HUDEP-2 (cell line): ENCODE data around the gene ZNF277.
"Not testable (repeated sequence)": the region's sequence is repeated elsewhere in the genome, so short reads cannot be mapped to it uniquely, and the experiment has no call there.

Experiments
- DNase-seq, 76 experiments: peaks; one replicate each; lab custom pipeline; 2025; ENCODE audit not compliant: unreplicated experiment in 76 of 76; lab: John Stamatoyannopoulos, UW

The ZNF277 gene

DNA sequence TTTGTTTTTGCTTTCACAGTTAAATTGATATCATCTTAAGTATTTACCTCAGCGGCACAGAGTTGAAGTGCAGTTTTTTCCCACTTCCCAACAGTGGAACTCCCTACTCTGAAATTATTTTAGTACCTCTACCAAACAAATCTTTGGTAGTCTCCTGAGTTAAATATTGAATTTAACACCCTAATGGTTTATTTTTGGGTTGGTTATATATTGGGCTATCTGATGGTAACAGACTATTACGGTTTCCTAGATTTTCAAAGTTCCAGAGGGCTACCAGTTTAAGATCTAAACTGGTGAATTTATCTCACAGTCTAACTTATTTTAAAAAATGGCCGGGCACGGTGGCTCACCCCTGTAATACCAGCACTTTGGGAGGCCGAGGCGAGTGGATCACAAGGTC lies 1.3 kb downstream of the ZNF277 start:
- no peak for DNase-seq

DNA sequence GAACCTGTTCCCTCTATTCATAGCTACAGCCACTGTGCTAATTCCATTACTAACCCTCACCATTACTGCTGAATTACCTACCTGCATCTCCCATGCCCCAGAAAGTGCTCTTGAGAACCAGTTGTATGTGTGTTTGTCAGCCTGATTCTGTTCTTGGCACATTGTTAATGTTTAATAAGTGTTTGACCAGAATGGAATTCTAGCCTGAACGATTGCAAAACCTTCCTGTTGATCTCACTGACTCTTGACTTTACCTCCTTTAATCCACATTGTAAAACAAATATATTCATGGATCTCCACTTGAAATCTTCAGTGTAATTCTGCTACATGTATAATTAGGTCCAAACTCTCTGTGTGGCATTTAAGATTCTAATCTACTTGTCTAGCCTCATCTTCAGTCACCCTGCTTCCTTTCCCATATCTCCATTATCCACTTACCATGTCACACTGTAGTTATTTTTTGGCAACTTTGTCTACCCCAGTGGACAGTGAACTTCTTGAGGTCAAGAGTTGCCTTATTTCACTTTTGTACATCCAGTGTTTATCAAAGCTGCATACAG lies 4.9 kb downstream of the ZNF277 start:
- DNase-seq = no peak

DNA sequence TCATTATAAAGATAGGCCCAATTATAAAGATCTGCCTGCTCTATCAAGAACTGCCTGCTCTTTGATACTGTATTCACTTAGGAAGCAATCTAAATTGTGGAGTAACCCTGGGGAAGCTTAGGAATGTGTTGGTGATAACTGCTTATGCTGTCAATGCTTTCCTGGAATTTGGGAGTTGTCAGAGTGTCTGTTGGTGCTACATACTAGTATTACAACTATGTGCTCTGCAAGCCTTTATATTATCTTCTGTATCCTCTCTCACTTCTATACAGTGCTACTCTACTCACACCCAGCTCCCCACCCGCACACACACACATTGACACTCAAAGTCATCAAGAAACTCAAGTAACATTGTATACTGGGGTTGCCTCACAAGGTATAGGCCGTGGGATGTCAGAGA lies 6.1 kb downstream of the ZNF277 start:
- DNase-seq = peak in 4 of 76 experiments; percentile 4 to 7 (median 6)

DNA sequence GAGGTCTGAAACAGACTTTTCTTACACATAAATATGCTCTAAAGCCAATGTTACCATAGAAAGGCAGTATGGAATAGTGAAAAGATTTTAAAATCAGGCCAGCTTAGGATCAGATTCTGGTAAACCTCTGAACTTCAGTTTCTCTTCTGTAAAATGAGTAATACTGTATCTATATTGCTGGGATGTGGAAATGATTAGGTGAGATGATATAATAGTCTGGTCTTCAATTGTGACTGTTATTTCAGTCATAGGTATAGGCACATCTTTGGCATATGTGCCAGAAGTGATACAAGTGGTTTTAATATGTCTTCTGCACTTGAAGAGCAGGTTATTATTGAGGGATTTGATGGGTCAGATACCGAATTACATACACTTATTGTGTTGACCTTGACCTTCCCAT lies 7.2 kb downstream of the ZNF277 start:
- DNase-seq = no peak

DNA sequence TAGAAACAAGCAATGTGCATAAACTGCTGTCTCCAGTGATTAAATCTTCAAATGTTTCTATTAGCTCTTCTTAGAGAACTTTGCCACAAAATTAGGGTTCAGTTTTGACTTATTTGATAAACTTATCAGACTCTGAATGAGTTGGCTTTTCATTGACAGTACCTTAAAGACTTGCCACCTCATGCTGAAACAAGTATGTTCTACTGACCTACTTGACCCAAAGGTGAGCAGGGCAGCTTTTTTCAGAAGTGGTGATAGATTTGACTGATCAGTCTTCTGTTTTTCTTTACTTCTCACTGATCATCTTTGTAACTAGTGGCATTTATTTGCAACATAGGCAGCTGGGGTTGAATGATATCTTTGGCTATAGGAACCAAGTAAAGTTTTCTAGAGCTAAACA lies 7.8 kb downstream of the ZNF277 start:
- DNase-seq = no peak

DNA sequence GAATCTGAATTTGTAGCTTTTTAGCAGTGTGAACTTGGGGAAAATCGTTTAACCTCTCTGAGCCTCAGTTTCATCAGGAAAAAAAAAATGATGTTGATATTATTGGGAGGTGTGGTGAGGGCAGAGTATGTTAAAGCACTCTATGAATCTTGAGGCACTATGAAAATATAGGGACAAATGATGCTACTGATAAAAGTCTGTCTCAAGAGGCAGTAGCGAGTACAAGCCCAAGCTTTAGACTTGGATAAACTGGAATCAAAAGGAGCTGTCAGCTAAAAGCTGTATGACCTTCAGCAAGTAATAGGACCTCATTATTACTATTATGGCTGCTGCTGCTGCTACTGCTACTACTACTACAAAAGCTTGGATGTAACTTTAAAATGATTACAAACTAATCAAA lies 8.4 kb downstream of the ZNF277 start:
- DNase-seq = no peak

DNA sequence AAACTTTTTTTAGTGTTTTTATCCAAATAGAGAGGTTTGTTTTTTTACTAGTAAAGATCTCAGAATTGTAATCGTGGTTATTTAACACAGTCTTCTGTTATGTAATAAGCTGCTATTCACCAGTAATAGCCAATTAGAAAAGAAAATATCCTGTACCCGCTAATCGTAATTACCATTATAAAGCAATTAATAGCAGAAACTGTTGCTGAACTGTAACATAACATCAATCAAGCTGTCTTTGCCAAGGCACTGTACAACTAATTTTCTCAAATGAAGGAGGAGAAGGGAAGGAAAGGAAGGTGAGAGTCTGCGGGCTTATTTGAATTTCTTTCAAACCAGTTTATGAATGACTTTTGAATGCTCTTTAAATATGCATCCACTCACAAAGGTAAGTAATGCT lies 9.3 kb downstream of the ZNF277 start:
- DNase-seq = no peak

DNA sequence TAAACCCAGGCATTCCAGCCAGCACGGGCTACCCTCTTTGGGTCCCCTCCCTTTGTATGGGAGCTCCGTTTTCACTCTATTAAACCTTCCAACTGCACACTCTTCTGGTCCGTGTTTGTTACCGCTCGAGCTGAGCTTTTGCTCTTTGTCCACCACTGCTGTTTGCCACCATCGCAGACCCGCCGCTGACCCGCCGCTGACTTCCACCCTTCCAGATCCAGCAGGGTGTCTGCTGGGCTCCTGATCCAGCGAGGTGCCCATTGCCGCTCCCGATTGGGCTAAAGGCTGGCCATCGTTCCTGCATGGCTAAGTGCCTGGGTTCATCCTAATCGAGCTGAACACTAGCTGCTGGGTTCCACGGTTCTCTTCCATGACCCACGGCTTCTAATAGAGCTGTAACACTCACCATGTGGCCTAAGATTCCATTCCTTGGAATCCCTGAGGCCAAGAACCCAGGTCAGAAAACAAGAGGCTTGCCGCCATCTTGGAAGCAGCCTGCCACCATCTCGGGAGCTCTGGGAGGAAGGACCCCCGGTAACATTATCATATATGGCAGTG lies 14.5 kb downstream of the ZNF277 start:
- no peak for DNase-seq

DNA sequence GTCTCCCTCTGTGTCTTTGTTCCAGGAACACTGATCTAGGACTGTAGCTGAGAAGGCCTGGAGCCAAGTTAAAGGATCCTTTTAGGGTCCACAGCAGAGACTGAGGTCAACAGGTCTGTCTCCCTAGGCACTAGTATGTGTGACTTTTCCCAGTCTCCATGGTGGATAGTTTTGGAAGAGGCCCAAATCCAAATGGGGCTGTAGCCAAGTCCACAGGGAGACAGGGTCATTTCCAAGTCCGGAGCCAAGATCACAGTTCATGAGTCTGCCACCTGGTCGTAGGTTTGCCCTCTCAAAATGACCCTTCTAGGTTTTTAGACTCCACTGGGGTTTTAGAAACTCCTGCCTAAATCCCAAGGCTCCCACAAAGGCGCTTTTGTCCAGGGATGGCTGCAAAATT lies 16.8 kb downstream of the ZNF277 start:
- DNase-seq = no peak

DNA sequence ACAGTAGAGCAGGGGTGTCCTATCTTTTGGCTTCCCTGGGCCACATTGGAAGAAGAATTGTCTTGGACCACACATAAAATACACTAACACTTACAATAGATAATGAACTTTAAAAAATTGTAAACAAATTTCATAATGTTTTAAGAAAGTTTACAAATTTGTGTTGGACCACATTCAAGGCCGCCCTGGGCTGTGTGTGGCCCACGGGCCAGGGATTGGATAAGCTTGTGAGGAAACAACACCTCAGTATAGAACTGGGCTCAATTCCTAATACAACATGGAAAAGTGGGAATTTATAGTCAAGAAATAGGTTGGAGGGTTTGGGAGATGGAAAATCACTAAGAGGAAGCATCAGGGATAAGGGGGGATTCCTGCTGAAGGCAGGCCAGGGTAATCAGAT lies 17.7 kb downstream of the ZNF277 start:
- no peak for DNase-seq

DNA sequence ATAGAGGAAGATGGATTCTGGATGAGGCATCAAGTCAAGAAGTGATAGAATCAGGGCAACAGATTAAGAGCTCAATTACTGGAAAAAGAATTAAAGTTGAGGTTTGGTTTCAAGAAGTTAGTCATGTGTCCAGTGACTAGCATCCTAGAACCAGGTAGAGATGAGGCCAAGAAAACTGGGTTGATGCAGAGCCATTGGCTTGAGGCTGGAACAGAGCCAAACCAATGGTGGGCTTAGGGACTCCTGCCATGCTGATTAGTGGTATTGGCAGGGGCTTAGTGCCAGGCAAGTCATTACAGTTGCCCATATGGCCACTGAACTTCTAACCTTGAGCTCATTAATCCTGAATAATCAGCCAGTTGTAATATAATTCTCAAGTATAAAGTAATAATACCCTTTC lies 18.5 kb downstream of the ZNF277 start:
- DNase-seq = no peak

DNA sequence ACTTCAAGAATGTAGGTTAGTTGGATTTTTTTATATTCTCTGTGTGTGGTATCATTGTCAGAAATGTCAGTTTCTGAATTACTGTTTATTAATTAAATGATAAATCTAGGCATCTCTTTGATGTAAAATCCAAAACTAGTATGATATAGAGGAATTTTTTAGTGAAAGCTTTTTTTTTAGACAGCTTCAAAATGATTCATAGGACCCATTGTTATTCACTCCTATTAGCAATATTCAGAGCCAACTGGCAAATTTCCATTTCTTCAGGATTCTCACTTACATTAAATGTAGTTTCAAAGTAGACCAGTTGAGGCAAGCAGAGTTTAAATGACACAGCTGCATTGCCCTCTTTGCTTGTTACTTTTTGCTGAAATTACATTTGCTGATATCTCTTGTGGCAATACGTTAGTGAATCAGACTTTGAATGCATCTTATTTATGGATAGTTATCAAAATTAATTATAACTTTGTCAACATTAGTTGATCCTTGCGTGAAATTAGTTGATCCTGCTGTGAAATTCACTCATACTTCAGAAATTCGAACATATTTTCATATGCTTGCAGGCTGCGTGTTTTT lies 20.3 kb downstream of the ZNF277 start:
- no peak for DNase-seq

DNA sequence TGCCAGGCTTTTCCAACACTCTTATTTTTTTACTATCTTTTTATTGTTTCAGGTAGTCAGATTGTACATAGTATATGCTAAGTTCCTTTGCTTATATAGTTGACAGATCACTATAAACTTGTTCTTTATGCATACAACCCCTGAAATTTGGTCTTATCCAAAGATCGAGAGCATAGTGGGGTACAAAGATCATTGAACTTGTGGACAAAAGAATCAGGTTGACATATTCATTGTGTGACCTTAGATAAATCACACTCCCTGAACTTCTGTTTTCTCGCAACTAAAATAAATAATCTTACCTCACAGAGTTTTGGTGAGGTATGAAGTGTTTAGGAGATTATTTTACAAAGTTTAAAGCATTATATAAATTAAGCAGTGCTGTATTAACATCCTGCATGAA lies 22.1 kb downstream of the ZNF277 start:
- DNase-seq = no peak

DNA sequence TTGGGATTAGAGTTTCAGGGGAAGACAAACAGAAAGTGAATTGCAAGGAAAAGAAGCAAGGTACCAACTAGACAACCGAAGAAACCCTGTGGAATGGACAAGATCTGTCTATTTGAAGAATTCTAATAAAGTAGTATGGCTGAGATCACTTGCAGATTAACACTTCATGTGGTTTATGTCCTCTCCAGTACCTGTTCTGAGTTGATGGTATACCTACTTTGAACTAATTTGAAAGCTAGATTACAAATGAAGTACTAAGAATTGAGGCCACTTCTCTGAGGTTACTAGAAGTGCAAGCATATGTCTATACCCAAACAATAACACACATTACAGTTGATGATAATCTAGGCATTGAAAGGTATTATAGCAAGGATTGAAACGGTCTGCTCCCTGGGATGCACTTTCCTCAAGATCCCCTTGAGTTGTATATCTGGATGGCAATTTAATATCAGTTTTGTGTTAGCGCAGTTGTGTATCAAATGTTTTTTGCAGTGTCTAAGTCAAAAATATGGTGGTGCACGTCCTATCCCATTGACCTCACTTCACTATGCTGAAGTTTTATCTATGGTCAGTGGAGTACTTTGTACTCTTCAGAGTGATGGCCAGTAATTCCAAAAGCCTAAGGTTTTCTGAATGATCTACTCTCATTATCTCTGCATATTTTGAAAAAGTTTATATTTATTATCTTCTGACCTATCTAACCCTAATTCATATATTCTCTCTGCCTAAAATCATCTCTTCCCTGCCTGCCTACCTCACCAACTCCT lies 25.9 kb downstream of the ZNF277 start:
- DNase-seq = no peak

DNA sequence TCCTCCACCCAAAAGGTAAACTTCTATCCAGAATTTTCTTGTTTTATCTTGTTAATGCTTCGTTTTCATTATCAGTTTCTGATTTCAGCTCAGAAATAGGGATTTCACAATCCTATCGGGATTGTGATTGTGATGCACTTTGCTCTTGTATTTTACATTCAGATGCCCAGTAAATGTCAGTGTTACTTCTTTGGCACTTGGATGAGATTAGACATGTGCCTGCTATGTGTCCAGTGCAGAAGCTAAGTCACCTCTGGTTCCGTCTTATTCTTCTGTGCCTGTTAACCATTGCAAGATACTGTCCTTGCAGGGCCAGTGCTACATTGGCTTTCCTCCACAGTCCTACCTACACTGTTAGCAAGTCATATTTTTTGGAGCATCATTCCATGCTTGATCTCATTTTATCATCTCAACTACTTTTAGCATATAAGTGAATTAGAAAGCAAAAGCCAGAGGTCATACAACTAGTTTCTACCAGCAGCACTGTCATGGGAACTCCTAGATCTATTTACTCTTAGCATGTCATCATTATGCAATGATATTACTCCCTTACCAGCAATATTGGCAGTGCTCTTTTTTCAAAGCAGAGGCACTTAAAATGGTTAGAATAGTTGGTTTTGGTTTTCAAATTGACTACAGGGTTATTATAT lies 26.7 kb downstream of the ZNF277 start:
- no peak for DNase-seq

DNA sequence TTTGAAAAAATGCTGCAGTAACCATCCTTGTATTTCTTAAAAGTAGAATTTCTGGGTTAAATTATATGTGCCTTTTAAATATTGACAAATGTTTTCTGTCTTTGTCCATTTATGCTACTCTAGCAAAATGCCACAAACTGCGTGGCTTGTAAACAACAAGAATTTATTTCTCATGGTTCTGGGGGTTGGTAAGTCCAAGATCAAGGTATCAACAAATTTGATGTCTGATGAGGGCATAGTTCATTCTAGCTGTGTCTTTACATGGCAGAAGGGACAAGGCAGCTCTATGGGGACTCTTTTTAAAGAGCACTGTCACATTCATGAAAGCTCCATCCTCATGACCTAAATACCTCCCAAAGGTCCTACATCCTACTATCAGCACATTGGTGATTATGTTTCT lies 27.7 kb downstream of the ZNF277 start:
- DNase-seq = no peak

DNA sequence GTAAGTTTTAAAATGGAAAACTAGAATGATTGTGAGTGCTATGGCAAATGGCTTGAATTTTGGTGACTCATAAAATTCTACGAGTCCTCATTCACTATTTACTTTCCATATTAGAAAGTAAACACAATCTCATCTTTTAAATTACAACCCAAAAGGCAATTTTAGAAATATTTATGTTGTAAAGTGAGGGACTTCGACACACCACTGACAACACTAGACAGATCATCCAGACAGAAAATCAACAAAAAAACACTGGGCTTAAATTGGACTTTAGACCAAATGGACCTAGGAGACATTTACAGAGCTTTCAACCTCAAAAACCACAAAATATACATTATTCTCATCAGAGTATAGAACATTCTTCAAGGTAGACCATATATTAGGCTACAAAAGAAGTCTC lies 30.1 kb downstream of the ZNF277 start:
- no peak for DNase-seq

DNA sequence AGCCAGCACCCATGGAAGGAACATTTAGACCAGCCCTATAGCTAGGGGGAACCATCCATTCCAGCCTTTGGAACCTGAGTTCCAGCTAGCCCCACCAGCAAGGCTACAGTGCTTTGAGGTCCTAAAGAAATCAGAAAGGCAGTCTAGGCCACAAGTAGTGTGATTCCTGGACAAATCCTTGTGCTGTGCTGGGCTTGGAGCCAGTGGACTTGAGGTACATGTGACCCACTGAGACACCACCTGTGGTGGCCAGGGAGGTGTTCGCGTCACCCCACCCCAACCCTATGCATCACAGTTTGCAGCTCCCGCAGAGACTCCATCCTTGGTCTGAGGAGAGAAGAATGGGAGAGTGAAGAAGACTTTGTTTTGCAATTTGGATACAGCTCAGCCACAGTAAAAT lies 31.8 kb downstream of the ZNF277 start:
- DNase-seq = no peak

DNA sequence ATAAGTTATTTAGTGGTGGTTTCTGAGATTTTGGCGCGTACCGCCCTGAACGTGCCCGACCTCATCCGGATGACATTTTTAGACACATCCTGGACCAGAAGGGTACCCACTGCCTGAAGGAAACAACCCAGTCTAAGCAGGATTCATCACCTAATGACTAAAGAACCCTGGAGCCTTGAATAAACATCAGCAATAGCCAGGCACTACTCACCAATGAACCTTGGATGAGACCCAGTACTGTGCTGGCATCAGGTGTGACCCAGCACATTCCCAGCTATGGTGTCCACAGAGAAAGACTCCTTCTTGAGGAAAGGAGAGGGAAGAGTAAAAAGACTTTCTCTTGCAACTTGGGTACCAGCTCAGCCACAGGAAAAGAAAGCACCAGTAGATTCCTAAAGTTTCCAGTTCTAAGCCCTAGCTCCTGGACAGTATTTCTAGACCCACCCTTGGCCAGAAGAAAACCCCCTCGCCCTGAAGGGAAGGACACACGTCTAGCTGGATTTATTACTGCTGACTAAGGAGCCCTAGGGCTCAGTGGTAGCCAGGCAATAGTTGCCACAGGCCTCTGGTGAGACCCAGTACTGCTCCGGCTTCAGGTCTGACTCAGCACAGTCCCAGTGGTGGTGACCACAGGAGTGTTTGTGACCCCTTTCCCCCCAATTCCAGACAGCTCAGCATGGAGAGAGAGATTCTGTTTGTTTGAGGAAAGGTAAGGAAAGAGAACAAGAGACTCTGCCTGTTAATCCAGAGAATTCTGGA lies 32.5 kb downstream of the ZNF277 start:
- no peak for DNase-seq

DNA sequence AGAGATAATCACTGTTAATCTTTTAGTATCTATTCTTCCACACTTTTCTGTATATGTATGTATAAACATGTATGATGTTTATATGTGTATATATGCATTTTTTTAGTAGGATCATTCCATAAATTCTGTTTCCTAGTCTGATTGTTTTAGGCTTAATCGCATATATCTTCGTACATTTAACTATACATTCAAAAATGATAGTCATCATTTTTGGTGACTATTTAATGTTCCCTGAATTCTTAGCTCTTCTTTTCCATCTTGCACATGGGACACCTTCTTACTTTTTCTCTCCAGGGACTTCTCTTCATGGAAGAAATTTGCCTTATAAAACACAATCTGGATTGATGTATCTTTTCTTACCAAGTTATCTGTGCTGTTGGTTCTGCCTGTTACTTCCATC lies 42.1 kb downstream of the ZNF277 start:
- DNase-seq = no peak

DNA sequence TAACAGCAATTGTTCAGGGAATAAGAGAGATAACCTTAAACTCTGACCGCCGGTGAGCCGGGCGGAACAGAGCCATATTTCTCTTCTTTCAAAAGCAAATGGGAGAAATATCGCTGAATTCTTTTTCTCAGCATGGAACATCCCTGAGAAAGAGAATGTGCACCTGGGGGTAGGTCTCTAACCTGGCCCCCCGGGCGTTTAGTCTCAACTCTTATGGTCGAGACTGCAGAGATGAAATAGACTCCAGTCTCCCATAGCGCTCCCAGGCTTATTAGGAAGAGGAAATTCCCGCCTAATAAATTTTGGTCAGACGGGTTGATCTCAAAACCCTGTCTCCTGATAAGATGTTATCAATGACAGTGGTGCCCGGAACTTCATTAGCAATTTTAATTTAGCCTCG lies 43.5 kb downstream of the ZNF277 start:
- DNase-seq = not testable (repeated sequence)
